GM11168 (cell line): Measurements from ENCODE around the gene LAMB3.

Experiments used
- in situ Hi-C: fragments of 300-500 bp; cut with MboI; formaldehyde crosslinking; loops from one replicate; pipeline ENCODE4 v1.12.0; 2022; ENCODE audit warnings: low sequenced_read_pairs; ENCODE audit not compliant: unreplicated experiment

LAMB3 gene

GRCh38 chr1:209570743-209571142 is 81.5 kb downstream of the LAMB3 start:
- in situ Hi-C loops: loop anchor here (10.0 kb wide), 1 partner anchor 124 kb away; no protein-coding TSS in a partner anchor

DNA sequence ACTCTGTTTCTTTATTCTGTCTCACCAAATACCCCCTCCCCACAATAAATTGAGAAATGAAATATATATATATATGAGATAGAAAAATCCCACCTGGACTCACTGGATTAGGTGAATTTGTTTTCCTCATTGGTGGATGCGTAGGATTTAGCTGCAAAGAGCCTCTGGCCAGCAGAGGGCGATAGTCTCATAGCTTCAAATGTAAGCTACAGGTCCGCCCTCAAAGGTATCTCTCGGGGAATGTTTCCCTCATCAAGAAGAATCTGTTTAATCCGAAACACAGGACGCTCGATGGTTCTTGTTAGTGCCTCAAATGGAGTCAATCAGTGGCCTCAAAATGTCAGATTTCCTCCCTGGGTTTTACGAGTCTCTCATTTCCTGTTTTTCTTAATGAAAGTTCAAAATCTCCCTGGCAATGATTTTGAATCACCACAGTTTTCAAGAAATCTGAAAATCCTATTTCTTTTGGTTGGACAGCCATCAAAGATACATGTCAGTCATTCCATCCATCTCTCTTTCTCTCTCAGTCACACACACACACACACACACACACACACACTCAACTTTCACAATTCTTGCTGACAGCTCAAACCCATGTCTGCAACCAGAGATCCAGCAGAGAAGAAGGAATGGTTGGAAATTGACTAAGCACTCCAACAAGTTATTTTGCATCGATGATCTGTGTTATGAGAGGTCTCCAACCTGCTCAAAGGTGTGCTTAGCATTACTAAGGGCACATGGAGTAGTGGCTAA is 82.6 kb downstream of the LAMB3 start:
- in situ Hi-C loops: loop anchor here (10.0 kb wide), 1 partner anchor 125 kb away; no protein-coding TSS in a partner anchor

DNA sequence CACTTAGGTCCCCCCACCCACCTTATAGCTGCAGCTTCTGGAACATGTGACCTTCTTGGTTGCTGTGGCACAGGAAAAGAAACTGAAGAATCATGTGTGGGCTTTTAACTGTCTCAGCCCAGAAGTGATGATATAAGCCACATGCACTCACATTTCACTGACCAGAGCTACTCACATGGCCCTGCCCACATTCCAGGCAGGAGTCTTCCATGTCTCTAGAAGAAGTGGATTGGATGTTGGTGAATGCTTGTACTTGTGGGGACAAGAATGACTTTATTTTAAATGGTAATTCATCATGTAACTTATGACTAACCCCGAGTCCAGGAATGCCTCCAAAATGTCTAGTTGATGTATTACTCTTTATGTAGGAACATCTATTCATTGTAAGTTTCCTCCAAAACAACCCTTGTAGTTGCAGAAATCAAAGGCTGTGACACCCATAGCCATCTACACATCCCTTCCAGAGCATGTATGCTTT is 84.5 kb downstream of the LAMB3 start:
- in situ Hi-C loops: no loop called here

DNA sequence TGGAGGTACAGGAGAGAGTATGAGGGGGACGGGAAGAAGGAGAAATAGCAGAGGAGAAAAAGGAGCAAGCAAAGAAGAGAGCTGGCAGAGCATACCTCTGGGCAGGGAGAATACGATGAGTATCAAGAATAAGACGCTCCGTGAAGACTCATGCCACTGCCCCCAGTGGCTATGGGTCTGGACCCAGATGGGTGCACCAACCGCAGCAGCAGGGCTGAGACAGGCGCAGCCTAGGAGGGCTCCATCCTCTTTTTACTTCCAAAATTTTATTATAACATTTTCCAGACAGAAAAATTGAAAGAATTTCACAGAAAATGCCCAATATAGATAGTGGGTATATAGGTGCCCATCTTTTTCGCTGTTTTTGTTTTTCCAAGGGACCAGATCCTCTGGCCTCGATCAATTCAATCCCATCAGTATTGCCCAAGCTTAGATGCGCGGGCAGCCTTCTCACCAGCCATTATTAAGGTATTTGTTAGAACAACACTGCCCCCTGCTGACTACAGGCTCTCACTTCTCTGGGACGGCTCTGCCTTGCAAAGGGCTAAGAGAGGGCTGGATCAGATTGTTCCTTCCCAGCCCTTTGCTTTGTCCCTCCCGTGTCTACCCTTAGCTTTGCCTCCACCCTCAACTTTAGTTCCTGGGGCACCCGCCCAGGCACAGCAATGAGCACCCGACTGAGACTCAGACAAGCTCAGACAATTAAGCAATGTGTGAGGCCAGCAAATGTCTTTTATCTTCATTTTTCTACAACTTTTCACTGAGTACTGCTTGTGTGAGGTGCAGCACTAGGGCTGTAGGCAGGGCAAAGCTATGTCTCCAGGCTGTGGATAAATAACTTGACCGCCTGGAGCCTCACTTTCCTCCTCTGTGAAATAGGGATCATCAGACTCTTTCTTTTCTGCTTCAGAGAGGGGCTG is 86.2 kb downstream of the LAMB3 start:
- in situ Hi-C loops: no loop called here
